Suprapubic skin (tissue), 4 donors: ENCODE results near the gene NRXN3.

Source experiments
- POLR2A ChIP-seq, 2 donors: fragments of 450-650 bp; IDR thresholded peaks; one replicate each; pipeline ENCODE4 v1.6.1; 2017; ENCODE audit warnings: antibody characterized with exemption in 2 of 2, mild to moderate bottlenecking in 2 of 2, moderate library complexity in 2 of 2
- POLR2AphosphoS5 ChIP-seq, 3 donors: sonication (generic); formaldehyde crosslinking; IDR thresholded peaks; one replicate each; pipeline ENCODE4 v1.6.1; 2017; ENCODE audit warnings: antibody characterized with exemption in 3 of 3
- TF ChIP-seq, protein P1 (sequence below), 2 donors: fragments of 200-600 bp in 1 of 2; fragments of 450-650 bp in 1 of 2; sonication (generic) in 1 of 2; IDR thresholded peaks; one replicate each; pipeline ENCODE4 v1.5.1; 2016 to 2019; ENCODE audit warnings: antibody characterized with exemption in 2 of 2, mild to moderate bottlenecking in 1 of 2, moderate library complexity in 1 of 2

DNA sequence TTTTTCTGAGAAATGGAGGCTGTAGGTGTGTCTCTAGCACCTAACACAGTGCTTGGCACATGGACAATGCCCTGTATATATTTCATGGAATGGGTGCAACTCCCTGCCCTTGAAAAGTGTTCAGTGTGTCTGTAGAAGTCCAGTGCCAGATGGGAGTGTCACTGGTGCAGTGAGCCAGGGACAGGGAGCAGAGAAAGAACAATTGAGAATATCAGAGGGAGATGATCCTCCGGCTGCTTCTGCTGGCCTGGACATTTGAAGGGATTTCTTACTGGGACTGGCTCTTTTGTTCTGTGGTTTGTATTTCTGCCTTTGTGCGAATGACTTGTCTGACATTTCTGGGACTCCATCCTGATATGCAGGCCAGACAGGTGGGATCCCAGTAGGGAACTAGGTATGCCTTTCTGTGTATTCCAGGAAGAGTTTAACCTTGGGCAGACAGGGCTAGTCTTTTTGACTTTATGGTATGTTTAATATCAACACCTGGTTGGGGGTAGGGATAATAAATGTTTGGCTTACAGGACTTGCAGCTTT is 328.0 kb downstream of the NRXN3 start:
- TF ChIP-seq POLR2A (IDR thresholded peaks at IDR 0.05) (no peak), POLR2AphosphoS5 (IDR thresholded peaks at IDR 0.05) (no peak)
- TF ChIP-seq, protein P1, sequence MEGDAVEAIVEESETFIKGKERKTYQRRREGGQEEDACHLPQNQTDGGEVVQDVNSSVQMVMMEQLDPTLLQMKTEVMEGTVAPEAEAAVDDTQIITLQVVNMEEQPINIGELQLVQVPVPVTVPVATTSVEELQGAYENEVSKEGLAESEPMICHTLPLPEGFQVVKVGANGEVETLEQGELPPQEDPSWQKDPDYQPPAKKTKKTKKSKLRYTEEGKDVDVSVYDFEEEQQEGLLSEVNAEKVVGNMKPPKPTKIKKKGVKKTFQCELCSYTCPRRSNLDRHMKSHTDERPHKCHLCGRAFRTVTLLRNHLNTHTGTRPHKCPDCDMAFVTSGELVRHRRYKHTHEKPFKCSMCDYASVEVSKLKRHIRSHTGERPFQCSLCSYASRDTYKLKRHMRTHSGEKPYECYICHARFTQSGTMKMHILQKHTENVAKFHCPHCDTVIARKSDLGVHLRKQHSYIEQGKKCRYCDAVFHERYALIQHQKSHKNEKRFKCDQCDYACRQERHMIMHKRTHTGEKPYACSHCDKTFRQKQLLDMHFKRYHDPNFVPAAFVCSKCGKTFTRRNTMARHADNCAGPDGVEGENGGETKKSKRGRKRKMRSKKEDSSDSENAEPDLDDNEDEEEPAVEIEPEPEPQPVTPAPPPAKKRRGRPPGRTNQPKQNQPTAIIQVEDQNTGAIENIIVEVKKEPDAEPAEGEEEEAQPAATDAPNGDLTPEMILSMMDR (IDR thresholded peaks at IDR 0.05), result no peak
